Limb (tissue), 2 donors: ENCODE data around the gene CXXC1.
"Not testable (repeated sequence)": the region's sequence is repeated elsewhere in the genome, so short reads cannot be mapped to it uniquely, and the experiment has no call there.

Experiments
- DNase-seq, 2 donors: peaks; one replicate each; pipeline ENCODE4 v3.0.0-alpha.2; 2016; ENCODE audit errors: extremely low spot score in 2 of 2

CXXC1 gene

DNA sequence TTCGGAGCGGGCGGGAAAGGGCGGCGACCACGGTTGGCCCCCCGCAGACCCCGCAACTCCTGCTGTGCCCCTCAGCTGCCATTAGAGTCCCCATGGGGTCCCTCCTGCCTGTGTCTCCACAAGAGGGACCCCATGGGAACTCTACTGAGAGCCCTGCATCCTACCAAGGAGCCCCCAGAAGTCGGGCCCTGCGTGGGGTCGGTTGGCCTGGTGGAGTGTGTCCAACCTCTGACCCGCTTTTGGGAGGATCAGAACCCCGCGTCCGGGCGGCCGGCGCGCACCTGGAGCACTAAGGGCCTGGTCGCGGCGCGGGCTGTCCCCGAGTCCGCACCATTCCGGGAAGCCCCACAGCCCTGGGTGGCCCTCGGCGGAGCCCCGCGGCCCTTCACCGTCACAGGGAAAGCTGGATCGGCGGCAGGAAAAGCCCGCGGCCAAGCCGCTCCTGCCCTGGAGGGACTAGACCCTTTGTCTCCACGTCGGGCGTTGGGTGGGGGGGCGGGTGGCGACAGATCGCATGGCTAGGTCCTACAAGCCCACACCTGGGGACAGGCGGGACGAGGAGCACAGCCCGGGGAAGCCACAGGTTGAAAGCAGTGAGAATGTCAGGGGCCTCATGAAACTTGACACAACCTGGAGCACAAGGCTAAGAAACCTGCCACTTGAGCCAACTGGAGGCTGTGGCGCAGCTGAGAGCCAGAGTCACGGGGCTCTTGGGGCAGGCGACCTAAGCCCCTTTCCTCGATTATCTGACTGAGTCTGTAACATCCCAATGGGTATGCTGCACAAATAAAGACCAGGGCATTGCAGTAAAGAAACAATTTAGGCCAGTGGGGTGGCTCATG lies 11.2 kb upstream of the CXXC1 start:
- DNase-seq, result no peak

DNA sequence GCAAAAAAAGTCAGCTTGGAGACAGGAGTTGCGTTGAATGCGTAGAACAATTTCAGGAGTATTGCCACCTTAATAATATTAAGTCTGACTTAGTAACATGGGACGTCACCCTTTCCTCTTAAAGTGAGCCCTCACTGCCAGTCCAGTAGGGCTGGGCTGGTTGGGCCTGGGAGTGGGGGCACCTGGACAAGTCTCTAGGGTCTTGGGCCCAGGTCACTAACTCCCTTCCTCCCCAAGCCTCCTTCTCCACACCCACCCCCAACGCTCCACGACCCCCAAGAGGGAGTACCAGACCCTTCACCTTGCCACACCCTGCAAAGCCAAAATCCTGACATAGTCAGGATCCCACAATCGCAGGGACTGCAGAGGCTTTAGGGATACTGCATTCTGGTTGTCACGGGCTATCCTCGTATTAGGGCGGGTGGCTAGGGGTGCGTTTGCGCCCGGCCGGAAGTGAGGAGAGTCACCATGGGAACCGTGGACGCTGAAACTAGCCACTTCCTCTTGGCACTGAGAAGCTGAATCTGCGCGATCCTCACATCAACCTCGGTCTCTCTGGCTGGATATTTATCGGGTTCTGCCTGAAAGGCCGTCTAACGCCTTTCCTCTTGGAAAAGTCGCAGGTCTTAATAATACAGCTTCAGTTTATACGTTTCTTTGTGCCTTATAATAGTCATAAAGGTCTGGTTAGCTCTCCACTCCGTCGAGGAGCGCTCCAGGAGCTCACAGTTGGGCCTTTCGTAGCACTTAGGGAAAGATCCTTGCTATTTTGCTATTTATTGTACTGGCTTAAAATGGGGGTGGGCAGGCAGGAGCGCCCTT lies 10.3 kb upstream of the CXXC1 start:
- DNase-seq, result peak; percentile 74 to 80

DNA sequence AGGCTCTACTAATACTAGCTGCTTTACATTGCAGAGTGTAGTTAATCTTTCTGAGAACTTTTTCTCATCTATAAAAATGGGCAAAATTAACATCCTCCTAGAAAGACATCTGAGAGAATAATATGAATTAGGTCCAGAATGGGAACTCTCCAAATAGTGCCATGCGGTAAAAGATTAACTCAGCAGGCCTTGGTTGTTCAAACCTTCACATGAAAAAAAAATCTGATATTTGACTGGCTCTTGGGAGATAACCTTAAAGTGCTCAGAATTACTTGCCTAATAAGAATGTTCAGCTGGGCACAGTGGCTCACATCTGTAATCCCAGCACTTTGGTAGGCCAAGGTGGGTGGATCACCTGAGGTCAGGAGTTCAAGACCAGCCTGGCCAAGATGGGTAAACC lies 5.5 kb upstream of the CXXC1 start:
- no peak for DNase-seq

DNA sequence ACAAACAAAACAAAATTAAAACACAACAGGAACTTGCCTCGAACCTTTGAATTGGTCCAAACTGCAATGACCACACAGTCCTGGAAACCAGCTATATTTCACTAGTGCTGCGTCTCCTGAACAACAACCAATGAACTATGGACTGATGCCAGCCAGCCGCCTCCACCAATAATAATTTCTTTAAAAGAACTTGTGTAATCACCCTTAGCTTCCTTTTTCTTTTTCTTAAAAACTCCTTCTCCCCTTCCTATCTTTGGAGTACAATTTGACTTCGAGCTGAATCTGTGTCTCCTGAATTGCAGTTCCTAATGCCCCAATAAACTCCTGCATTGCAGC lies 1.6 kb upstream of the CXXC1 start:
- DNase-seq, result no peak

DNA sequence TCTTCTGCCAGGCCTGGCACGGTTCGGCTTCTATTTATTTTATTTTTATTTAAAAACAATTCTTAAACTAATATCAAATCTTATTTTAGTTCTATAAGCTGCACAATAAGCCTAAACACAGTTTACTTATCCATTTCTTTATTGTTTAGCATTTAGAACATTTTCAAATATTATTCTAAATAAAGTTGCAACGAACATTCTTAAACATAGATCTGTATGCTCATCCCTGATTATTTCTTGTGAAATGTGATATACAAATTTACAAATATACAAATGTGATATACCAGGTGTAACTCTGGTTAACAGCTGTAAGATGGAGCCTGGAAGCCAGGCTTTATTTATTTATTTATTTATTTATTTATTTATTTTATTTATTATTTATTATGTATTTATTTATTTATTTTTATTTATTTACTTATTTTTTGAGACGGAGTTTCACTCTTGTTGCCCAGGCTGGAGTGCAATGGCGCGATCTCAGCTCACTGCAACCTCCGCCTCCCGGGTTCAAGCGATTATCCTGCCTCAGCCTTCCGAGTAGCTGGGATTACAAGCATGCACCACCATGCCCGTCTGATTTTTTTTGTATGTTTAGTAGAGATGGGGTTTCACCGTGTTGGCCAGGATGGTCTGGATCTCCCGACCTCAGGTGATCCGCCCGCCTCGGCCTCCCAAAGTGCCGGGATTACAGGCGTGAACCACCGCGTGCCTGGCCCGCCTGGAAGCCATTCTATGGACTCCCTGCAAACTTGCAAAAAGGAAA lies 1.0 kb upstream of the CXXC1 start:
- not testable (repeated sequence) for DNase-seq

DNA sequence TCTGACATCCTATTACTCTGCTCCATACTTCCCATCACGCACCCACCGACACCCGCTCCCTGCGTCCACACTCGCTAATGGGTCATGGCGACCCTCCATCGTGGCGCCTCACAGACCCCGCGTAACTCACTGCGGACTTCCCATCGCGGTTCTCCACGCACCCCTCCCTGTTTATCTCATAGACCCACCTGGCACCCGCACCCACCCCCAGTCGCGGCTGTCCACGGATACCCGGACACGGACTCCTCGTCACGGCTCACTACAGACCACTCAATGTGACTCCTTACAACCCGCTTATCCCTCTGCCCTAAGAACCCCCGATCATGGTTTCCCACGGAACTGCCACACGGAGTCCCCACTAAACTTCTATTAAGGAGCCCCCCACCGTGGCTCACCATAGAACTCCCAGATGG lies 458 bp downstream of the CXXC1 start:
- DNase-seq, result no peak

DNA sequence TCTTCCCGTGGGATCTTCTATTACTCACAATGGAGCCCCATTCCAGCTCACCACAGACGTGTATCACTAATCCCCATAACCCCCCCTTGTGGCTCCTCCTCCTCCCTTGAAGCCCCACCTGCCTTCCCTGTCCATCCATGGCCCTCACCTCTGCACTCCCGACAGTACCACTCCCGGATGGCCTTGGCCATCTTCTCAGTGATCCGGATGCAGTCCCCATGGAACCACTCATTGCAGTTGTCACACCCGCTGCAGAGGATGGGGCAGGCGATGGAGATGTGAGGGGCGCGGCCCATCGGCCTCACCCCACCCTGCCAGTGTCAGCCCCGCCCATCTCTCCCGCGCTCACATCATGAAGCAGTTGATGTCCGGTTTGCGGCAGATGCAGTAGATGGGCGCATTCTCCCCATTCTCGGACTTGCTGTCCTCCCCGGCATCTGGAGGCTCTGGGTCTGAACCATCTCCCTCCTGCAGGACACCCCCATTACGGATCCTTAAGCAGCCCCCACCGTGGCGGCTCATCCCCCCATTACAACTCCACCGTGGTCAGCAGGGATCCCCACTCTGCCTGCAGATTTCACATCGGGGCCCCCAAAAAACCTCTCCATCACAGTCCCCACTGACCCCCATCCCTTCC lies 983 bp downstream of the CXXC1 start:
- no peak for DNase-seq

DNA sequence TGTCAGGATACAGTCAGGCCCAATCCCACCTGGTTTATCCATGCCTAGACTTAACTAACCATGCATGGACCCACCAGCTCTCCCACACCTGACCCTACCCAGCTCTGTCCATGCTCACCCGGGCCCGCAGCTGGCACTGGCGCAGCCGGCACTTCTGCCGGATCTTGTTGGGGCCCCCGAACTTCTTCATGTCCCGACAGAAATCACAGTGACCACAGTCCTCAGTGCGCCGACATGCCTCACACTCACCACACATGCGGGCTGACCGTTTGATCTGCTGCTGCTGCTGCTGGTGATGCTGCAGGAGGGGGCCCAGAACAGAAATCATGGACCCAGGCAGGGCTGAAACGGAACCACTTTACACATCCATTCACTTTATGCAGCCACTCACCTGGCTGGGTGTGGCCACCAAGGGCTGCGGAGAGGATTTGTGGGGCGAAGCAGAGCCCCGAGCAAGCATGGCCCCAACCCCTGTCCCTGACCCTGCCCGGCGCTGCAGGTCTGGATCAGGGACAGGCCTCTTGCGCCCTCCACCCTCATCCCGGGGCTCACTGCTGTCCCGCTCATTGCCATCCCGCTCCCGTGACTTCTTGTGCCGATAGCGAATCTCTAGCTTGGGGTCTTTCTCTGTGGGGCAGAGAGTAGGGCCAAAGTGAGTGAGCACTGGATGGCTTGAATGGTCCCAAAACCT lies 1.7 kb downstream of the CXXC1 start:
- DNase-seq, result no peak

DNA sequence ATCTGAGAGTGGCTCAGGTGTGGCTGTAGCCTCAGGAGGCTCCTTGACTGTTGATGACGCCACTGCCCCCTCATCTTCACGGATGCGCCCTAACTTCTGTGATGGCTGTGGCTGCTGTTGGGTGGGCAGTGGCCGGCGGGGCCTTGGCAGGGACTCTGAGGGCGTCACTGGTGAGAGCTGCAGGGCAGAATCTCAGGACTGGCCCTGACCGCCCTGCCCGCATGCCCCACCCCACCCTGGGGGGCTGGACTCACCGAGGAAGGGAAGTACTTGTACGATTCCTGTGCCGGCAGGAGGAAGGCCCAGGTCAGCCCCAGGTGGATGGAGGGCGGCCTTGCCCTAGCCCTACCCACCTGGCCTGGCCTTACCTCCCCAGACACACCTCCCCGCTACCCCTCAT lies 2.4 kb downstream of the CXXC1 start:
- no peak for DNase-seq

DNA sequence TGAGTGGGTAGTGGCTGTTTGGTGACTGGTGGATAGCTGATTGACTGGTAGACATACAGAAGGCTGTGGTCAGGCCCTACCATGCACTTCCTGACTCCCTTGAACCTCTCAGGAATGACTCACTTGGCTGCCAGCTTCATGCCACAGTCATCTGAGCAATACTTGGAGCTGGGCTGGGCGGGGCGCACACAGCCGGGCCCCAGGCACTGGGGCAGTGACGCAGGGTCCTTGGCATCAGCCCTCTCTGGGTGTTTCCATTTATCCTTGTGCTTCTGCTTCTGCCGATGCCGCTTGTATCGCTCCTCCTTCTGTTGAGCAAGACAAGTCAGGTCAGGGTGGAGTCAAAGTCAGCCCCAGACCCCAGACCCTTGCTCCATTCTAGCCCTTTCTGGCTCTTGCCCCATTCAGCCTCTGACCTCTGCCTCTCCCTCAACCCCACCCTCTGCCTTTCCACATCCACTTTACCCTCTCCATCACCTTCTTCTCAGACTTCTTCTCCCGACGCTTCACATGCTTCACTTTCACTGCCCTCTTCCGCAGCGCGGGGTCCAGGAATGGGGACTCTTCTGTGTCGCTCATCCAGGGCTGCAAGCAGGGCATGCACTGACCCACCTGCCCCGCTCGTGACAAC lies 3.1 kb downstream of the CXXC1 start:
- DNase-seq, result no peak

DNA sequence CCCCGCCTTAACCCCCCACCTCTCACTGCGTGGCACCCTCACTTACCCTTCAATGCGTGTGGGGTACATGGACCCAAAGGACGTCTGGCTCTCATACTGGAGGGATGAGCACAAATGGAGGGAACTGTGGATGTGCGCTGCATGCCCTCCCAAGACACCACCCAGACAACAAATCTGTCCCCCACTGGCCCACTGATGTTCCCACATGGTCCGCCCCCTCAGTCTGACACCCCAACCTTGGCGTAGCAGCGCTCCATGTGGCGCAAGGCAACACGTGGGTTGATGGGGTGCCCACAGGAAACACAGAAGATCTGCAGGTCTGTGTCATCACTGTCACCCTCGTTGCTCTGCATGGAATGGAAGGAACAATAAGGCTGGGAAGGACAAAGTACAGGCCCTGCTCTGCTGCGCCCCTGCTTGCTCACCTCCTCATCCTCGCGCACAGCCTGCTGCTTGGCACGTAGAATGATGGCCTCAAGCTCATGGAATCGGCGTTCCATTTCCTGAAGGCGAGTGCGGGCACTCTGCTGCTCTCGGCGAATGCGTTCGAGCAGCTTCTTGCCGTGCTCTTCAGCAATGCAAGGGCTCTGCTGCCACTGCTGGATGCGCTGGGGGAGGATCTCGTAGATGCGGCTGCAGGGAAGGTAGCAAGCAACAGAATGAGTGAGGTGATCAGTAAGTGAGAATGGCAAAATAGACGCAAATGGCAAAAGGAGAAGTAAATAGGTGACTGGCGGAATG lies 3.9 kb downstream of the CXXC1 start:
- no peak for DNase-seq

DNA sequence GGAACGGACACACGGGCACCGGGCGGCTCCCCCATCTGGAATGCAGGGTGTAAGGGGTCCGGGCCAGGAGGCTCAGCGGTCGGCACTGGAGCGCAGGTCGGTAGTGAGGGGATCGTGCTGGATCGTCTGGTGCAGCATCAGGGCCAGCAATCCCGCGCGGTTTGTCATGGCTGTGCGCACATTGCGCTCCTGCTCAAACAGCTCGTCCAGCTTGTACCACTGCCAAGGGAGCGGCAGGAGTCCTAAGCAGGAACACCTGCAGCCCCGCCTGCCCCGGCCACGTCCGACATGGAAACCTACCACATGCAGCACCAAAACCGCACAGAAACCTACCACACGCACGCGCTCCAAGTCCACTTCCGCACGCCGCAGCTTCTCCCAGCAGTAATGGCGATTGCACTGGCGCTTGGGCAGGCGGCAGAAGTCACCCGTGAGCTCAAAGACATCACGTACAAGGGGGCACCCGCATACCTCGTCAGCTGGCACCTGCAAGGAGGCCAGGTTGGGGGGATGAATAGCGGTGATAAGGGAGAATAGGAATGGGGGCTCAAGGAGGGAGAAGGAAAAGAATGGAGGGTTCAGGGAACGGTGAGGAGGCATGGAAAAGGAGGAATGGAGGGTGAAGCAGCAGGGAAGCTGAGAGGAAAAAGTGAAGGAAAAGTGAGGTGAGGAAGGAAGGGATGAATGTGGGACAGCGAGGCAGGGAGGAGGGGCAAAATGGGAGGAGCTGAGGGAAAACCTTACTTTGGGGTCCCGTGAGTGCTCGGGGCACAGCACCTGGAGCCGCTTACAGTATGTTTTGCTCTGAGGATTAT lies 4.8 kb downstream of the CXXC1 start:
- no peak for DNase-seq

DNA sequence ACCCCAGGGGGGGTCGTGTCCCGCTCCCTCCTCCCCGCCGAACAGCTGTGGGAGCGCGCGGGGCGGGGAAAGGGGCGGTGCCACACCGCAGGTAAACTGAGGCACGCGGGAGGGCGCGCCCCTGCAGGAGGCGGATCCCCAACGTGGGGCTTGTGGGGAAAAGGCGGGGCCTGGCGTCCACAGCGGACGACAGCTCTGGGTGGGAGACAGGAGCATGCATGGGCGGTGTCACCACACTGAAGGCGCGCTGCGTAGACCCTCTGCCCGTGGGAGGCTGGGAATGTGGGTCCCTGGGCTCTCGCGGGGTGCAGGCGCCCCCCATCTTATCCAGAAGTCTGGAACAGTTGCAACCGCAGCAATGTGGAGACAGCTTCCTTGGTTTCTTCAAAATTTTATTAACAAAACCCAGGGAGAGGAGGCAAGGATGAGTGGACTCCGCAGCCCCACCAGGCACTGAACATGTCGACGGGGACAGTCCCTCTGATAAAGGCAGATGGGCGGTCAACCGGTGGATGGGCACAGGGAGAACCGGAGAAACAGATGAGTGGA lies 5.4 kb downstream of the CXXC1 start:
- DNase-seq, result no peak

DNA sequence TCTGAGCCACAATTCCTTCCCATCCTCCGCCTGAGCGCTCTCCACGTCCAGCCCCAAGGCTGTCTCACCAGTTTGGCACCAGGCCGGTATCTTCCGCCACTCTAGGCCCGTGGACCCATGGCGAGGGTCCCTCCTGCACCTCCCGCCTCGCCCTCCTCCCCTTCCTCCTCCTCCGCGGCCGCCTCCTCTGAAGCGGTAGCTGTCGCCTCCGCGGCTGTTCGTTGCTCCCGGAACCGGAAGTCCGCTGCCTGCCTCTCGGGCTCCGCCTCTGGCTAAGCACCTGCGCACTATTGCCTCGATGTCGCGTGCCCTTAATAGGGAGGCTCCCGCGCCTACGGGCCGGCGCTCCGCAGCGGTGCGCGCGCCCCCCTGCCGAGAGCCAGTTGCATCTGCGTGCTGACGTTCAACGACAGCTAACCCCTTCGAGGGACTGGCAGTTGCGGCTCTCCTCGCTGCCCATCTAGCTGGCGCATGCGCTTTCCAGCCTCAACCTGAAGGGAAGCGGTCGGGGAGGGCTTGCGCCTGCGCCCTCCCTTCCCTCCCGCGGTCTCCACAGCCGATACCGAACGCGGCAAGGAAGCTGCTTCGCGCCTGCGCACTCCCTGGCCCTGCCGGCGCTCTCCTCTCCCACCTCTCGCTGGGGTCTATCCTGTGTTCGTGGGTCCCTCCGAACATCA lies 6.1 kb downstream of the CXXC1 start, which contains the start of gene MBD1:
Gene MBD1 (minus strand): TSS at position 229 of the 677 bp plus-strand sequence. CDS start 1,531 bp downstream, outside the sequence.
- peak; percentile 96 to 99 for DNase-seq

DNA sequence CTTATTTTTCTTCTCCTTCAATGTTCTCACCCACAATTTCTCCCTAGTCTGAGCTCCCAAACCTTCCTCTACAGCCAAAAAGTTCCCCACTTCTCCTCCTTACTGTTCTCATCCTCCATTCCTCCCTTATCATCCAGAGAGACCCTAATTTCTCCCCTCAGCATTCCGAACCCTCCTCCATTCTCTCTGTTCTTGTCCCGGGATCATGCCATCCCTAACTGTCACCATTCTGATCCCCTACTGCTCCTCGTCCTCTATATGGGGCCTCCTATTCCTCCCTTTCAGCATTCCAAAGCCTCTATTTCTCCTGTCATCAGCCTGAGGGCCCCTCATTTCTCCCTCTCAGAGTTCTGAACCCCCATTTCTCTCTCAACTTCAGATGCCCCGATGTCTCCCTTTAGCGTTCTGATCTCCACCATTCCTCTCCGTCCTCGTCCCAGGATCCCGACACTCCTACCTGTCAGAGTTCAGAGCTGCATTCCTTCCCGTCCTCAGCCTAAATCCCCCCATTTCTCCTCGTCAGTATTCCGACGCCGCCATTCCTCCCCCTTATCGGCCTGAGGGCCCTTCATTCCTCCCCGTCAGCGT lies 6.7 kb downstream of the CXXC1 start:
- no peak for DNase-seq

DNA sequence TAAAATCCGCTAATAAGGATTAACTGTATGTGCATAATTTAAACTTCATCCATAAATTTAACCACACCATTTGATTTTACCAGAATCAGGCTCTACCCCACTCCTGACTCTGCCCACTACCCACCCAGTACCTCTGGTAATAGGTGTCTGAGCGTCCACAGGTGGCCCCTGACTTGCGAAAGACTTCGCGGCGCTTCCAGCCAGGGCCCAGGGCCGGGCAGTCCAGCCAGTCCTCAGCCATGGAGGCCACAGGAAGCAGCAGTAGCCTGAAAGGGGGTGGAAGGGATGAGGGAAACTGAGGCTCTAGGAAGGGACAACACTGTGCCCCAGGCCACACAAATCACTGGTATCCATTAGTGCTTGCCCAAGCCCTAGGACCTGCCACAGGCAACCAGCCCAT lies 7.7 kb downstream of the CXXC1 start:
- DNase-seq, result no peak

DNA sequence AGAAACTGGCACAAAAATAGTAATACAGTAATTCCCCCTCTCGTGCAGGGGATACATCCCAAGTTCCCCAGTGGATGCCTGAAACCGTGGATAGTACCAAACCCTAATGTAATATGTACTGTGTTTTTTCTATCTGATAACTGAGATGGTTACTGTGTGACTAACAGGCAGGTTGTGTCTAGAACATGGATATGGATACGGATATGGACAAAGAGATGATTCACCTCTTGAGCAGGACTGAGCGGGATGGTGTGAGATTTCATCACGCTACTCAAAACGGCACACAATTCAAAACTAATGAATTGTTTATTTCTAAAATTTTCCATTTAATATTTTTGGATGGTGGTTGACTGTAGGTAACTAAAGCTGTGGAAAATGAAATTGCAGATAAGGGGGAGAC lies 9.6 kb downstream of the CXXC1 start:
- no peak for DNase-seq

DNA sequence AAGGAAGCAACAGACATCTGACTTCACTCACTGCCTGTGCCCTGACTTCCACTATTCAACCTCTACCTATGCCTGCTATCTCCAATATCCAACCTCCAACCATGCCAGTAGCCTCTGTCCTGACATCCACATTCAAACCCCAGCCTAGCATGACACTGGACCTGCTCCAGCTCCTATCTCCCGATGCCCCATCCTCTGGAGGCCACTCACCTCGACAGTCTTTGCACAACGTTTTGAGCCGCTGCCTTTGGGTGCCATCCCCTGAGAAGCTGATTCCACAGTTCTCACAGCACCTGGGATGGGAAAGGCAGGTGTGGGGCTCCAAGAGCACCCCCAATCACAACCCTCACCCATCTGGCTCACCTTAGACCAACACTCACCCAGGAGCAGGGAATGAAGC lies 11.0 kb downstream of the CXXC1 start:
- DNase-seq, result no peak
